K562 (cell line): ENCODE data around the gene CHERP. TPM values are rescaled to one million over a fixed set of nuclear protein-coding genes. Genes with fewer than 3 reads are reported as not detected.

Experiments used
- ATAC-seq: fragments of 200-7000 bp; cut with Tn5 transposase; 3 replicates; pipeline ENCODE4 v1.9.1; 2020; ENCODE audit warnings: moderate library complexity
- BruUV-seq: library from RNA; stranded (reverse); fragments of 400-500 nt; replicated peaks from 2 replicates; lab custom pipeline; 2021; lab: Mats Ljungman, UMichigan
- CTCF ChIA-PET: fragments of 300-600 bp; formaldehyde crosslinking; extraction: SDS; loops from one replicate; lab custom pipeline; 2021; ENCODE audit warnings: low intra/inter-chr PET ratio; lab: Yijun Ruan, JAX
- POLR2A ChIA-PET: fragments of 300-600, 350-650 bp; sonication (Branson Sonifier 250); formaldehyde crosslinking; extraction: SDS; loops from one replicate; lab custom pipeline; 2021; ENCODE audit warnings: antibody characterized with exemption, inconsistent platforms; lab: Yijun Ruan, JAX
- DNase-seq, 4 experiments: peaks; one replicate each; pipeline versions ENCODE4 v3.0.0 to v3.0.0-alpha.2; 2011 to 2018; ENCODE audit warnings: low spot score in 3 of 4, mixed read lengths in 3 of 4; ENCODE audit errors: extremely low read depth in 1 of 4
- FAIRE-seq: peaks from 2 replicates; lab custom pipeline; 2011; peaks lifted over from hg19 to GRCh38; lab: Jason Lieb, UNC
- H2AFZ ChIP-seq: 2 replicates; pipeline ENCODE4 v1.6.0; 2011; ENCODE audit warnings: low read depth, low read length, control low read depth, inconsistent platforms
- H3K27ac ChIP-seq: fragments of 200-600 bp; 3 replicates; pipeline ENCODE4 v1.8.0; 2011; ENCODE audit warnings: low read depth, mild to moderate bottlenecking, control low read depth, inconsistent platforms, low read length, moderate library complexity, mixed read lengths; ENCODE audit errors: extremely low read depth
- H3K27me3 ChIP-seq, 2 experiments: fragments of 300-600 bp in 1 of 2; 2 replicates in 1 of 2; 3 replicates in 1 of 2; pipeline versions ENCODE4 v1.6.0 to v1.8.0; 2011; ENCODE audit warnings: inconsistent platforms in 2 of 2, low read length in 2 of 2, mild to moderate bottlenecking in 1 of 2, mixed read lengths in 1 of 2, moderate library complexity in 1 of 2; ENCODE audit not compliant: control insufficient read depth in 2 of 2, insufficient read depth in 2 of 2
- H3K36me3 ChIP-seq: fragments of 300-600 bp; 3 replicates; pipeline ENCODE4 v1.8.0; 2011; ENCODE audit warnings: mild to moderate bottlenecking, low read length, inconsistent platforms; ENCODE audit not compliant: control insufficient read depth, insufficient read depth
- H3K4me1 ChIP-seq, 2 experiments: fragments of 200-600 bp in 1 of 2; replicated peaks in 1 of 2; 2 replicates in 1 of 2; 3 replicates in 1 of 2; pipeline versions ENCODE4 v1.5.1 to v1.8.0; 2011; ENCODE audit warnings: inconsistent platforms in 2 of 2, low read length in 2 of 2, mild to moderate bottlenecking in 1 of 2, mixed read lengths in 1 of 2, moderate library complexity in 1 of 2; ENCODE audit not compliant: control insufficient read depth in 2 of 2, insufficient read depth in 2 of 2
- H3K4me2 ChIP-seq: 2 replicates; pipeline ENCODE4 v1.6.1; 2011; ENCODE audit warnings: low read length, control low read depth, inconsistent platforms, mixed read lengths; ENCODE audit not compliant: insufficient read depth
- H3K4me3 ChIP-seq: fragments of 200-600 bp; sonication (generic), shearing (Covaris generic); 2 replicates; pipeline ENCODE4 v1.5.1; 2016; ENCODE audit warnings: control low read depth, inconsistent platforms
- H3K79me2 ChIP-seq: fragments of 200-600 bp; 3 replicates; pipeline ENCODE4 v1.8.0; 2011; ENCODE audit warnings: low read length, inconsistent platforms; ENCODE audit not compliant: control insufficient read depth, insufficient read depth
- H3K9ac ChIP-seq, 2 experiments: 2 replicates each; pipeline versions ENCODE4 v1.6.0 to v1.6.1; 2011; ENCODE audit warnings: low read depth in 2 of 2, low read length in 2 of 2, control low read depth in 1 of 2, inconsistent platforms in 1 of 2, mild to moderate bottlenecking in 1 of 2, mixed read lengths in 1 of 2; ENCODE audit not compliant: insufficient read depth in 1 of 2
- H3K9me1 ChIP-seq: one replicate; pipeline ENCODE4 v1.6.0; 2011; ENCODE audit warnings: inconsistent platforms, mild to moderate bottlenecking, low read length, moderate library complexity; ENCODE audit not compliant: control insufficient read depth, insufficient read depth
- H3K9me3 ChIP-seq: replicated peaks from 2 replicates; pipeline ENCODE4 v1.5.1; 2011; ENCODE audit warnings: low read depth, low read length, inconsistent platforms; ENCODE audit not compliant: control insufficient read depth, insufficient read depth
- H4K20me1 ChIP-seq: replicated peaks from 2 replicates; pipeline ENCODE4 v1.6.1; 2011; ENCODE audit warnings: low read length, inconsistent platforms, mixed read lengths; ENCODE audit not compliant: control insufficient read depth, insufficient read depth
- ATF7 ChIP-seq: fragments of 450-650 bp; IDR thresholded peaks from 2 replicates; pipeline ENCODE4 v1.7.1; 2014; ENCODE audit warnings: mild to moderate bottlenecking, moderate library complexity
- EP400 ChIP-seq: fragments of 450-650 bp; IDR thresholded peaks from 2 replicates; pipeline ENCODE4 v1.6.1; 2017; ENCODE audit warnings: antibody characterized with exemption, mild to moderate bottlenecking, moderate library complexity
- JUN ChIP-seq, 2 experiments: sonication (generic) in 1 of 2; formaldehyde crosslinking in 1 of 2; IDR thresholded peaks; 2 replicates each; pipeline versions ENCODE4 v1.6.1 to v1.8.0; 2012 to 2022; ENCODE audit warnings: borderline replicate concordance in 2 of 2, mild to moderate bottlenecking in 2 of 2, improper control_type of control experiment in 1 of 2, low read depth in 1 of 2, low read length in 1 of 2, missing genetic modification reagents in 1 of 2
- KLF13 ChIP-seq: fragments of 450-650 bp; IDR thresholded peaks from 2 replicates; pipeline ENCODE4 v1.6.1; 2016; ENCODE audit warnings: missing genetic modification characterization, low read depth, mild to moderate bottlenecking, missing compliant biosample characterization, moderate library complexity, borderline replicate concordance
- NR1H2 ChIP-seq: sonication (generic); formaldehyde crosslinking; IDR thresholded peaks from 2 replicates; pipeline ENCODE4 v1.4.0; 2020; ENCODE audit warnings: mild to moderate bottlenecking, missing genetic modification reagents
- RAD21 ChIP-seq, 2 experiments: fragments of 250-450 bp in 1 of 2; fragments of 450-650 bp in 1 of 2; sonication (Bioruptor Pico) in 1 of 2; formaldehyde crosslinking in 1 of 2; IDR thresholded peaks in 1 of 2; conservative IDR thresholded peaks in 1 of 2; 2 replicates each; pipeline versions ENCODE4 v1.4.0 to v1.8.0; 2020 to 2022; ENCODE audit warnings: mild to moderate bottlenecking in 2 of 2, moderate library complexity in 1 of 2
- RBBP5 ChIP-seq: fragments of 200-600 bp; sonication (generic); IDR thresholded peaks from 2 replicates; pipeline ENCODE4 v1.6.1; 2012; ENCODE audit warnings: borderline replicate concordance, mild to moderate bottlenecking, low read length, control low read depth, inconsistent platforms; ENCODE audit not compliant: insufficient read depth, poor library complexity, severe bottlenecking
- SIRT6 ChIP-seq: IDR thresholded peaks from one replicate; pipeline ENCODE4 v1.6.1; 2012; ENCODE audit warnings: low read depth, mild to moderate bottlenecking, control low read depth, inconsistent platforms, low read length, moderate library complexity
- SMAD3 ChIP-seq: fragments of 450-650 bp; formaldehyde crosslinking; conservative IDR thresholded peaks from 2 replicates; pipeline ENCODE4 v1.4.0; 2020; ENCODE audit warnings: mild to moderate bottlenecking
- TSC22D4 ChIP-seq: fragments of 450-650 bp; IDR thresholded peaks from 2 replicates; pipeline ENCODE4 v1.6.1; 2016; ENCODE audit warnings: missing genetic modification characterization, missing biosample characterization, control low read depth
- YY1 ChIP-seq, 3 experiments: IDR thresholded peaks; 2 replicates each; pipeline ENCODE4 v1.6.1; 2011; ENCODE audit warnings: low read length in 2 of 3, mild to moderate bottlenecking in 2 of 3, moderate library complexity in 2 of 3, borderline replicate concordance in 1 of 3, control low read depth in 1 of 3, low read depth in 1 of 3; ENCODE audit not compliant: insufficient read depth in 3 of 3, insufficient replicate concordance in 2 of 3, control insufficient read depth in 1 of 3, insufficient read length in 1 of 3; ENCODE audit errors: extremely low read depth in 1 of 3
- ZNF239 ChIP-seq: fragments of 250-450 bp; sonication (Bioruptor Pico); IDR thresholded peaks from 2 replicates; pipeline ENCODE4 v1.4.0; 2020; ENCODE audit warnings: mild to moderate bottlenecking
- ZNF347 ChIP-seq: fragments of 450-650 bp; formaldehyde crosslinking; IDR thresholded peaks from 2 replicates; pipeline ENCODE4 v1.4.0; 2020; ENCODE audit warnings: low read depth, mild to moderate bottlenecking, moderate library complexity
- WGBS: fragments of 100-300 bp; shearing (Covaris generic); methylation state at CpG from one replicate; pipeline ENCODE4 v1.1.6; 2016; ENCODE audit warnings: low coverage, mixed read lengths; ENCODE audit not compliant: insufficient coverage; ENCODE audit errors: missing lambda C conversion rate; 5-methylcytosine and 5-hydroxymethylcytosine counted together
- in situ Hi-C: fragments of 300-500 bp; cut with MboI; formaldehyde crosslinking; loops from 4 replicates; pipeline ENCODE4 v1.15.0; 2018; ENCODE audit warnings: inconsistent platforms, mixed read lengths
- intact Hi-C: fragments of 100-400 bp; cut with micrococcal nuclease; formaldehyde crosslinking; loops from 2 replicates; pipeline ENCODE4 v1.14.2; 2022
- polyA plus RNA-seq, 8 experiments: library from polyadenylated mRNA; depleted of rRNA in 4 of 8; stranded (reverse) in 5 of 8; unstranded in 3 of 8; fragments of >200 nt; fragmentation: Nextera tagmentation in 2 of 8; fragmentation: Illumina TruSeq in 1 of 8; extraction: Ambion mirVana in 2 of 8; extraction: Trizol in 1 of 8; gene quantifications; 2 replicates each; pipeline versions ENCODE4 v1.2.1 to v1.2.3, GENCODE V29; 2011 to 2014; ENCODE audit warnings: inconsistent platforms in 1 of 8, missing spikeins in 1 of 8
- total RNA-seq, 7 experiments: library from RNA; depleted of rRNA in 6 of 7; stranded (reverse); fragments of >200 nt in 6 of 7; fragmentation: Illumina TruSeq in 2 of 7; extraction: Trizol in 2 of 7; gene quantifications; 2 replicates each; pipeline versions ENCODE4 v1.2.1 to v1.2.3, GENCODE V29; 2011 to 2021; ENCODE audit warnings: low replicate concordance in 1 of 7
- TF ChIP-seq, protein P1 (sequence below): fragments of 450-650 bp; formaldehyde crosslinking; IDR thresholded peaks from 2 replicates; pipeline ENCODE4 v1.4.0; 2022; ENCODE audit warnings: mild to moderate bottlenecking, moderate library complexity
- TF ChIP-seq, protein P2 (sequence below): sonication (generic); formaldehyde crosslinking; IDR thresholded peaks from 2 replicates; pipeline ENCODE4 v1.9.0; 2022; ENCODE audit warnings: mild to moderate bottlenecking, missing genetic modification reagents

Gene CHERP
- total and polyA plus RNA-seq, 9 of the 15 experiments (the other 6 are each of a cell fraction or from before 2014, with no cell fraction given), result 0.60 to 85.1 (median 7.8) TPM

DNA sequence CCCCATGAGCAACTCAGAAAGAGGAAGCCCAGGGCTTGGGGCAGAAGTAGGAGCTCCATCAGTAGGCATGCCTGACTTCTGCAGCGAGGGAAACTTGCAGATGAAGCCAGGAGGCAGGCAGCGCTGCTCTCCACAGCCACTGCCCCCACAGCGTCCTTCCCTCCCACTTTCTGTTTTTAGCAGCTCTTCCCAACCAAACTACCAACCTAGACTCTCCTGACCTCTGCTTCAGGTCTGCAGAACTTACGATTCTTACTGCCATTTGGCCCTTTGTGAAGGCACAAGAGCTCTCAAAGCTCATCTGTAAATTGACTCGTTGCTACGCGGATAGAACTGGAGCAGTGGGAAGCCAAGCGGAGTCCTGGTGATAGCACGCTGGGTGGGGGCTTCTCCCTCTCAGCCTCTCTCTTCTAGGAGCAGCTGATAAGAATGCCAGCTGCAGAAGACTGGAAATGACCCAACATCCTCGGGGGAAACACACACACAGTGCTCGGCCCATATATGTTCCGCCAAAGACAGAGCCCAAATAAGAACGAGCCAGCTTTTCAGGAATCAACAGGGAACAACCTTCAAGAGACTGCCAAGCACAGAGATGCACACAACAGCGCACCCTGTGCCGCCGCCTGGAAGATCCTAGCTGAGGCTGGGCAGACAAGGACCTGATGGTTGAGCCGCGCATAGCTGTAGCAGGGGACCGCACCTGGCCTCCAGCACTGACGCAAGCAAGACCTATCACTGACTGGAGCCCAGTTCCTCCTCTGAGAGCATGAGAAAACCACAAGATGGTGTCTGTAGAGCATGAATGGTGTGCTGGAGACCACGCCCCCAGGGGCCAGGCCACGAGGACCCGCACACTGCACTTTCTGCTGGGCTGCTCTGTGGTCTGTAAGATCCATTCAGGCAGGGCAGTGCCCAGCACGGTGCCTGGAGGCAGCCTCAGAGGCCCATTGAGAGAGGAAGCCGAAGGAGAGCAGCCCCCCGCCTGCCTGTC lies 45.9 kb upstream of the CHERP start:
- ChIA-PET POLR2A (interaction anchor here (0.6 to 1.9 kb wide), 6 partner anchors 10 to 518 kb away, joined by 3 to 8 read pairs (median 3); no protein-coding TSS in a partner anchor), CTCF (no interaction called here)
- ATAC-seq, result peak; percentile 82
- DNase-seq, result peak; percentile 54 to 85 (median 68)
- peak overlapping the region; percentile 42 for H2AFZ ChIP-seq
- peak overlapping the region; percentile 18 to 75 for H3K9ac ChIP-seq
- intact Hi-C loops, result loop anchor here (2.0 kb wide), 1 partner anchor 41 kb away; the partner anchor contains the start of gene MED26
- 8% methylated on average over 24 of the region's 26 CpGs for WGBS
- peaks cover 96% of the 10 kb centered on the region for H3K79me2 ChIP-seq
- H3K9me1 ChIP-seq, result no peaks in the 10 kb centered on the region
- peak overlapping the region; percentile 7; the same call in 1 of the 2 replicates for H3K4me3 ChIP-seq
- peaks cover 57 to 75% of the 10 kb centered on the region in 2 experiments for H3K4me1 ChIP-seq
- H4K20me1 ChIP-seq, result peaks cover 50% of the 10 kb centered on the region
- peaks cover 12% of the 10 kb centered on the region; the same call in 2 of the 3 replicates for H3K36me3 ChIP-seq
- peak overlapping the region; percentile 61 for H3K27ac ChIP-seq
- no peaks in the 10 kb centered on the region for H3K9me3 ChIP-seq
- no peaks in the 10 kb centered on the region for H3K27me3 ChIP-seq
- FAIRE-seq, result peak; percentile 99
- in situ Hi-C loops, result no loop called here
- H3K4me2 ChIP-seq, result peak overlapping the region; percentile 77
- BruUV-seq, result no TSS peak
- no peak for TF ChIP-seq ZNF347 (CRISPR knock-in tag)
- TF ChIP-seq, protein P1, sequence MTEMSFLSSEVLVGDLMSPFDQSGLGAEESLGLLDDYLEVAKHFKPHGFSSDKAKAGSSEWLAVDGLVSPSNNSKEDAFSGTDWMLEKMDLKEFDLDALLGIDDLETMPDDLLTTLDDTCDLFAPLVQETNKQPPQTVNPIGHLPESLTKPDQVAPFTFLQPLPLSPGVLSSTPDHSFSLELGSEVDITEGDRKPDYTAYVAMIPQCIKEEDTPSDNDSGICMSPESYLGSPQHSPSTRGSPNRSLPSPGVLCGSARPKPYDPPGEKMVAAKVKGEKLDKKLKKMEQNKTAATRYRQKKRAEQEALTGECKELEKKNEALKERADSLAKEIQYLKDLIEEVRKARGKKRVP (CRISPR knock-in tag), result no peak
- no peak for TF ChIP-seq RBBP5
- TF ChIP-seq RAD21 (CRISPR knock-in tag; conservative IDR thresholded peaks at IDR 0.05 in 1 of 2, IDR thresholded peaks at IDR 0.05 in 1 of 2), result peak in 1 of 2 experiments; percentile 51; a peak in 2 of 4 replicates
- TF ChIP-seq TSC22D4, result no peak
- no peak for TF ChIP-seq SIRT6
- TF ChIP-seq YY1 (IDR thresholded peaks at IDR 0.05; ENCODE audit: borderline replicate concordance in 1 of 3, control insufficient read depth in 1 of 3, extremely low read depth in 1 of 3, insufficient read depth in 3 of 3, insufficient read length in 1 of 3, insufficient replicate concordance in 2 of 3, low read depth in 1 of 3, low read length in 2 of 3), result peak; percentile 27 to 85 (median 64)
- 0 out of 2 replicates have a peak, but pooled peaks have one; percentile 44 for TF ChIP-seq NR1H2 (CRISPR knock-in tag)
- TF ChIP-seq SMAD3 (CRISPR knock-in tag), result no peak
- TF ChIP-seq JUN (IDR thresholded peaks at IDR 0.05; ENCODE audit: borderline replicate concordance, low read depth, low read length), result peak; percentile 52; the same call in 1 of the 2 replicates
- no peak for TF ChIP-seq JUN (CRISPR knock-in tag; IDR thresholded peaks at IDR 0.05; ENCODE audit: borderline replicate concordance)
- TF ChIP-seq EP400, result peak; percentile 52; the same call in 1 of the 2 replicates
- TF ChIP-seq, protein P2, sequence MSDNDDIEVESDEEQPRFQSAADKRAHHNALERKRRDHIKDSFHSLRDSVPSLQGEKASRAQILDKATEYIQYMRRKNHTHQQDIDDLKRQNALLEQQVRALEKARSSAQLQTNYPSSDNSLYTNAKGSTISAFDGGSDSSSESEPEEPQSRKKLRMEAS, result peak; percentile 80
- TF ChIP-seq ZNF239 (CRISPR knock-in tag), result no peak
- TF ChIP-seq ATF7, result 0 out of 2 replicates have a peak, but pooled peaks have one; percentile 29
- peak; percentile 67; the same call in 1 of the 2 replicates for TF ChIP-seq KLF13 (tag)
